ENCODE results near the gene OR5K2.

The OR5K2 gene

DNA sequence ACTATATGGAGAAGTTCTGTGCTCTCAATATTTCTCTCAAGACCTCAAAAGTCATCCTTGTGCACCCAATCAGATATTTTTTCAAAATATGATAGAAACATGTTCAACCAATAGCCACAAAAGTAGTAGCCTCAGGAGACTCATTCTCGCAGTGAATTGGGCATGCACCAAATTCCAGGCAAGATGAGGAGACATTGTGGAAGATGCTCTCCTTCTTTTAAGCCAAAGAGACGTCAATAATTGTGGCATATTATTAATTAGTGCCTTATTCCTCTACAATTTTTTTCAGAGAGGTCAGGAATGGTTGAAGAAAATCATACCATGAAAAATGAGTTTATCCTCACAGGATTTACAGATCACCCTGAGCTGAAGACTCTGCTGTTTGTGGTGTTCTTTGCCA lies at the start of gene OR5K2:
Gene OR5K2, plus strand, starts transcription at position 301 of the 400 bp plus-strand sequence. Its CDS starts 0 bp downstream, at position 301.
- DNase-seq: no peak

DNA sequence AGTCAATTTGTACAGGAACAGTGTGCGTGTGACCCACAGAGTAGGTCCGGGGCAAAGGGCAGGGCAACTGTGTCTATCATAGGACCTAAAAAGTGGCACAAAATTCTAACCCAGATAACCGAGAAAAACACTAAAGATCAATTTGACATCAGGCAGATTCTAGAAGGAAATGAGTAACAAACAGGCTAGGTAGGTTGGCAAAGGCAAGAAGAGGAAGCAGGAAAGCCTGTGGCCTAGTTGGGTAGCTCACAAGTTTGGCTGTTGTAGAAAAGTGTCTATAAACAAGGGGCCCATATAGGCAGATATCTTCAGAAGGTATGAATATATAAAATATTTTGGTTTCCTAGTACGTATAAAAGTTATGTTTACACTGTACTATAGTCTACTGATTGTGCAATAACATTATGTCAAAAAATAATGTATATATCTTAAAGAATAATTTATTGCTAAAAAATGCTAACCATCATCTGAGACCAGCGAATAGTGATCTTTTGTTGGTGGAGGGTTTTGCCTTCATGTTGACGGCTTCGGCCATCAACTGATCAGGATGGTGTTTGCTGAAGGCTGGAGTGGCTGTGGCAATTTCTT lies 47.8 kb upstream of the OR5K2 start:
- DNase-seq: no peak

DNA sequence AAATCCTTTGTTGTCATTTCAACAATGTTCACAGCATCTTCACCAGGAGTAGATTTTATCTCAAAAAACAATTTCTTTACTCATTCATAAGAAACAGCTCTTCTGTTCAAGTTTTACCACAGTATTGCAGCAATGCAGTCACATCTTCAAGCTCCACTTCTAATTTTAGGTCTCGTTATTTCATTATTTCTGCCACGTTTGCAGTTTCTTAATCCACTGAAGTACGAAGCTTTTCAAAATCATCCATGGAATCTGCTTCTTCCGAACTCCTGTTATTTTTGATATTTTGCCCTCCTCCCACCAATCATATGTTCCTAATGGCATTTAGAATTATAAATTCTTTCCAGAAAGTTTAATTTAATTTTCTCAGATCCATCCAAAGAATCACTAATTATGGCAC lies 47.1 kb upstream of the OR5K2 start:
- no peak for DNase-seq

DNA sequence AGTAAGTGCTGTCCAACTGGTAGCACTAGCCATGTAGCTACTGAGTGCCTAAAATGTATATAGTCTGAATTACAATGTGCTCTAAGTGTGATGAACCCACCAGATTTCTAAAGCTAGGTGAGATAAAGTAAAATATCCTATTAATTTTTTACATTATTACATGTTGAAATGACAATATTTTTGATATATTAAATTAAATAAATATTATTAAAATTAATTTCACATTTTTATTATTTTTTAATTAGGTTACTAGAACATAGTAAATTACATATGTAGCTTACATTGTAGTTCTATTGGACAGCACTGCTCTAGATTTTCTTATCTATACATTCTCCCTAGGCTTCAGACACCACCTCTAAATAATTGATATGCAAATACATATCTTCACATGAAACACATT lies 43.7 kb upstream of the OR5K2 start:
- DNase-seq: no peak

DNA sequence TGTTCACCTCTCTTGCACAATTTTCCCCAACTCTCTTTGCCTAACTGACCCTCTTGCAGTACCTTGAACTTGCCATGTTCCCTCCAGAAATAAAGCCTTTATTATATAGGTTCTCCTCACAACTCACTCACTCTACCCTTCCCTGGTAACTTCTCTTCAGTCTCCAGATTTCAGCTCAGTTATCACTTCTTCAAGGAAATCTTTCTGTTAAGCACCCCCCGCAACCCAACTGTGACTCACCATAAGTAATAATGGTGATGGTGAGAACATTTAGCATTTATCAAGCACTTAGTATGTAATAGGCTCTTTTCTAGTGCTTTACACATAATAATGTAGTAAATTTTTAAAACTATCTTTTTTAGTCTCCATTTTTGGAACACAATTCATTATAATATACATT lies 42.6 kb upstream of the OR5K2 start:
- no peak for DNase-seq

DNA sequence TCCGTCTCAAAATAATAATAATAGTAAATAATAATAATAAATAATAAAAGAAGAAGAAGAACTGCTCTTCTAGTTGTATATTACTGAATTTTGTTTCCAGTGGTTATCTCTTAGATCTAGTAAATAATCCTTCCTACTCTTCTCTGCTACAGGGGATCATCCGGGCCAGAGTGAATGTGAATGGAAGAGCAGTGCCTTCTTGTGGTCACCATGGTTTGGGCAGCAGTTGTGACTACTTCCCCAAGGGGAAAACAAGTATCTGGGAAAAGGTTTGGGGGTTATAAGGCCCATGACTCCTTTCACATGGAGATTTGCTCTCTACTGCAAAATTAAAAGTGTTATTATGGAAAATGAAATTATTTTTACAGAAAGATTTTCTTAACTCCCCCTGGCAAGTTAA lies 39.9 kb upstream of the OR5K2 start:
- no peak for DNase-seq

DNA sequence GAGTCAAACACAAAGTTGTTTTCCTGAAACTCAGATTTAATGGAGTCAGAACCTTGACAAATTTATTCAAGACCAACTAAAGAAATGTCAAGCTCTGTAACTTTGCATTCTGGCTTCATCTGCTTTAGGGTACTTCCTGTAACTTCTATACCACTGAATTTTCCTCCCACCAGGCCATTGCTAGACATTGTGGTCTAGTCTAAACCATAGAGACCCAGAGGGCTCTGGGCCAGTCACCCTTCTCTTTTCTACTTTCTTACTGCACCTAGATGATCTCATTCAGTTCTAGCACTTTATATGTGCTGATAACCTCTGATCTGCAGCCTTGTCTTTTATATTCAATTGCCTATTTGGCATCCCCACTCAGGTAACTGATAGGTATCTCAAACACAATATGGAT lies 37.3 kb upstream of the OR5K2 start:
- no peak for DNase-seq

DNA sequence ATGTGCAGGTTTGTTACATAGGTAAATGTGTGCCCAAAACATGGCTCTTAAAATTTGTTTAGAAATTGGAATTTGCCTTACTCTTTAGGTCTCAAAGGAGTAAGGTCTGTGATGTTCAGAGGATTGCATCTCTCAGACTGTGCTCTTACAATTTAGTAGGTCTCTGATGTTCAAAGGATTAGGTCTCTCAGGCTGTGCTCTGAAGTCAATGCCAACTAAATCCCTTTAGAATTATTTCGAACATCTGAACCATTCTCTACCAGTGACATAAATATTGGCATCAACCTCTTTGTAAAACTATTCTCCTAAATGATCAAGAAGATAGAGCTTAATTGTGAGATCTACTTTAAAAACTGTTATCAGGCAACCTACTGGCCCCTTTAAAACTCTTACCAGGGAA lies 34.6 kb upstream of the OR5K2 start, which contains the start of gene OR5K1:
Gene OR5K1, plus strand, starts transcription at position 301 of the 400 bp plus-strand sequence. CDS start 6,376 bp downstream, outside the sequence.
- no peak for DNase-seq

DNA sequence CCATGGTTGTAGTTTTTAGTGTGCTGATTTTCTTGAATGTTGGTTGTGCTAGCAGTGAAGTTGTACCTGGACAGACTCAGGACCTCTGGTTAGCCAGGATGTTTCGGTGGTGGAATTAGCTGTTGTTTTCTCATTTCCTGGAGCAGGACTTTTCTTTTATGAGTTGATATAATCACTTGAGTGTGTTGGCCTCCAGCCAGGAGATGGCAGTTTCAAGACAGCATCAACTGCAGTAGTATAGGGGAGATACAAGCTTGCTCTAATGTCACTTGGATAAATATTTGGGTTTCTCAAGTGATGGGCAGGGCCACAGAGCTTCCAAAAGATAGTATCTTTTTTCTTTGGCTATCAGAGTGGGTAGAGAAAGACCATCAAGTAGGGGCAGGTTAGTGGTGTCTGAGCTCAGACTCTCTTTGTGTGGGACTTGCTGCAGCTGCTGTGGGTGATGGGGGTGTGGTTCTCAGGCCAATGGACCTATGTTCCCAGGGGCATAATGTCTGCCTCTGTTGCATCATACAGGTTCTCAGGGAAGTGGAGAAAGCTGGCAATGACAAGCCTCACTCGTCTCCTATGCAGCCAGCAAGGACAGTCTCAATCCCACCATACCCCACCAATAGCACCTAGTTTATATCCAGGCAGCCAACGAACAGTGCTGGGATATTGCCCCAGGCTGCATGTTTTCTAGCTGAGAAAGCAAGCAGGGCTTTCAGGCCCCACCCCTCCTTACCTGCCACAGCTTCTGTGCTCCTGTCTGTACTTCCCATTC lies 14.6 kb upstream of the OR5K2 start:
- DNase-seq: peak; percentile 15

DNA sequence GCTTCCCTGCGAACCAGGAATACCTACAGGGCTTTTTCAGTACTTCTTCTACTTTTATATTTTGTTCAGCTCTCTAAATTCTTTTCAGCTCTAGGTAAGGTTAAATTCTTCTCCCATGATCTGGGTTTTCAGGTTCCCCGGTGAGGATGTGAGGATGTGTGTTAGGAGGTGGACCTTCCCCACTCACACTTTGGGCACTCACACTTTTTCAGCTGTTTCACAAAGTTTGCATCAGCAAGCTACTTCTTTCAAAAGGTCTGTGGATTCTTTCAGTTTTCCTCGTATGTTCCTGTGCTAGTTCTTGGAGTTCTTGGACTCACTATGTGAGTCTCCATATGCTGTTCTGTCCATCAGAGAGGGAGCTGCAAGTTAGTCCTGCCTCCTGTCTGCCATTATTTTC lies 13.9 kb upstream of the OR5K2 start:
- peak; percentile 20 for DNase-seq

DNA sequence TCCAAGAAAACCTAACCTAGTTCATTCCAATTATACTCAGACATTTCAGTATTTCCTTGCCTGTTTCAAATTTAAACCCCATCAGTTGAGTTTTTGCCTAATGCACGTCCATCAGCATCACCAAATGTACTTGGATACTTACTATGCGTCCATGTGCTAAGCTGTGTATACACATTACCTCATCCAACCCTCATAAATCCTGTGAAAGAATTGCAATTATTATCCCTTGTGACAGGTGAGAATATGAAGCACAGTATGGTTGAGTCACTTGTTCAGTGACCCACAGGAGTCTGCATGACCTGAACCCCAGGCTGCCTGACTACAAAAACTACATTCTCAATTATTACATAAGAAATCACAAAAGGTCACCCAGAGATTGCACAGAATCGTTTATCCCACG lies 2.5 kb downstream of the OR5K2 start:
- no peak for DNase-seq

DNA sequence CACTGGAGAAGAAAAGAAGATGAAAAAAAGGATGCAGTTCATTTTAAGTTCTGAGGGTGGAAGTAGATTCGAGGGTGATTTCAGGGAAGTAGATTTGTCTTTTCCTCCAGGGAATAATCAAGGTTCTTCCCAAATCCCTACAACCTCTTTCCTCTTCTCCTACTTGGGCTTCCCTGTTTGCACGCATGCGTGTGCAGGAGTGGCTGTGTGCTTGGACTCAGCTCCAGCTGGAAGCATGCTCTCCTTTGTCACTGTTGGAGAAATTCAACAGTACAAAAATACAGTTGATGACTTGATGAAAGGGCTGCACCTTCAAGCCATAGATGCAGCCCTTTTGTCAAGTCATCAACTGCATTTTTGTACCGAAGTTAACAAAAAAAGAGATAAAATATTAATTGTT lies 3.8 kb downstream of the OR5K2 start:
- no peak for DNase-seq

DNA sequence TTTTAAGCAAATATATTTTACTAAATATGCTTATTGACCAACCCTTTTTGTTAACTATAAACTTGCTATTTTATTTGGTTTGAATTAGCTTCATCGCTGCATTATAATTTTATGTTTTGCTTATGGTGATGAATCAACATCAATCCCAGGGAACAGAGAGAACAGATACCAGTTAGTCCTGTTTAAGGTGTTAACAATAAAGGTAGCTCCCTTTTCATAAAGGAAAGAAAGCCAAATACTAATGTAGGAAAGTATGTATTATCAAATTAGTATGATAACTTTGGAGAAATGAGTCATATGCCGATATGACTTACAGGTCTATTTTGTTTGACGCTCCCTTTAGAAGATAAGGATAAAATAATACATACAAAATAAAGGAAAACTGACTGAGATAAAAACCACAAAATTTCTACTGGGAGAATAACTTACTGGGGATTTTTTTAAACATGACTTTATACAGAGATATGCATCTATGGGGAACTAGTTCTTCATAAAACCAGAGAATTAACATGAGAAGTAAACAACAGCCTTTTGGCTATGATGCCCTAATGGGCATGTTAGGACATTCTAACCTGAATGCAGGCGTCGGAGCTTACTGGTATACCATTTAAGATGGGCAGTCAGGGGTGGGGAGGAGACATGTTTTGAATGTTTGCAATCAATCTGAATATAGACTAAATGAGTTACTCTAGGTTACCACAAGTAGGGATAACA lies 4.5 kb downstream of the OR5K2 start:
- DNase-seq: no peak

DNA sequence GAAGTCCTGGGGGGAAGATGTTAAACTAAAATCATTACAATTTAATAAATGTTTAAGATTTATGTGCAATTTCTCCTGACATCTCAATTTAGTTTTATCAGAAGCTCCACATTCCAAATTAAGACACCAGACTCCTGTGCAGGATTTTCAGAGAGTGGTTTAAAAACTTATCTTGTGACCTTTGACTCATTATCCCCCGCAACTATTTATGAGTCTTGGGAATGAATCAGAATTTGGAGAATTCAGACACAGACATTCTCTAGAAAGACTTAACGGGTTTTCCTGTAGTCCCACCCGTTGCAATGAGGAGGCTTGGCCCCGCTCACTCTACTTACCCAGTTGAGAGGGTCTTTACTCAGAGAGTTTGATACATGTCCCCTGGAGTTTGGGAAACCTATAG lies 7.1 kb downstream of the OR5K2 start:
- DNase-seq: no peak

DNA sequence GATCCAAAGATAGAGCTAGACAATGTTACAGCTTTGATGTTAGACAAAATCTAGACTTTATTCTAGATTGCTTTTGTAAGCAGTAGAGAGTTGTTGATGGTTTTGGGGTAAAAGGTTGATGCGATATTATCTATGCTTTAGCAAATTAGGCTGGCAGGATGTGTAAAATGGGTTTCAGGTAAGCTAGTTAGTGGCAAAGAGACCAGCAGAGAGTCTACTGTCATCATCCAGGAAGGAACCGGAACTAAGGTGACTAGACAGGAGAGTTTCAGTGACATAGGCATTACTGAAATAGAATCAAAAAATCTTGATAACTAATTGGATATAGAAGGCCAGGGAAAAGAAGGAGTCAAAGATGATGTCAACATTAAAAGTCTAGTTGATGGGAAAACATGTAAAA lies 11.1 kb downstream of the OR5K2 start:
- DNase-seq: no peak

DNA sequence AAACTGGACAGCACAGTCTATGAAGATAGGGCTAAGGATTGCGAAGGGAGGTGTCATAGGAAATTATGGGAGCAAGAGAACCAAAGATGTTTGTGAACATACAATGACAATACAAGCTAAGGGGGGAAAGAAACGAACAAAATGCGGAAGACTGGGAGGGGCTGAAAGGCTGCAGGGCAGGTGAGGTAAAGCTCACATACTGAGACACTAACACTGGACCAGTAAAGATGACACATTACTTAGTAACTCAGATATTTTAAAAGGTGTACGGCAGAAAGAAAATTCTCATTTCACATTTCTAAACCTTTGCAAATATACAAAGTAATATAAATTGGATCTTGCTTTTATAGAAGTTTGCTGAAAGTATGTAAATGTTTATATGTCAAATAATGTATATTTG lies 15.1 kb downstream of the OR5K2 start:
- no peak for DNase-seq

DNA sequence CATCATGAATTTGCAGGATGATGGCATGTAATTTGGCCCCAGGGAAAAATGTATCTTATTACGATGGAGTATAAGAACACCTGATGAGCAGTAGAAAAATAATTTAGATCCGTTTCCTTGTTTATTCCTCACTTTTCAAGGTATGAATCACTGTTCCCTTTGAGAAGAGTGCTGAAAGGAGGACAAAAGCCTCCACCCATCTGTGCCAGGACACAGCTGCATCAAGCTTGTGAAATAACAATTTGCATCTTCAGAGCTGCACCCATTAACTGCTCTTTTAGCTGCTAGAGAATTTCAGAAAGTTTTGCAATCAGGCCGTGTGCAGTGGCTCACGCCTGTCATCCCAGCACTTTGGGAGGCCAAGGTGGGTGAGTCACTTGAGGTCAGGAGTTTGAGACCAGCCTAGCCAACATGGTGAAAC lies 15.6 kb downstream of the OR5K2 start:
- DNase-seq: no peak

DNA sequence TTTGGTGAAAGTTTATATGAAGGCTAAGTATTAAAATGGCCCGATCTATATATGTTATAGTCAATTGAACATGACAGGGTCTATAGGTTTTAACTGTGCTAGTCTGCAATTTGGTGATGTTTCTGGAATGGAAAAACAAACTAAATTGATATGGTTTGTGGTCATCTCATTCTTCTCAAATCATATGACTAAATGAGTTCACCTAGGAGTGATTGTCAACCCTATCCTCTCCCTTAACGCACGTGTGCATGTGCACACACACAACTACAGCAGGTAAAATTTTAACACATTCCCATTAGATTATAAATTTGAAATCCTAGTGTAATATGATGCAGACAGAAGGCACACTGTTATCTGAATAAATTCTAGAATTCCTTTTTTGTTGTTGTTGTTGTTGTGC lies 16.3 kb downstream of the OR5K2 start:
- DNase-seq: no peak

DNA sequence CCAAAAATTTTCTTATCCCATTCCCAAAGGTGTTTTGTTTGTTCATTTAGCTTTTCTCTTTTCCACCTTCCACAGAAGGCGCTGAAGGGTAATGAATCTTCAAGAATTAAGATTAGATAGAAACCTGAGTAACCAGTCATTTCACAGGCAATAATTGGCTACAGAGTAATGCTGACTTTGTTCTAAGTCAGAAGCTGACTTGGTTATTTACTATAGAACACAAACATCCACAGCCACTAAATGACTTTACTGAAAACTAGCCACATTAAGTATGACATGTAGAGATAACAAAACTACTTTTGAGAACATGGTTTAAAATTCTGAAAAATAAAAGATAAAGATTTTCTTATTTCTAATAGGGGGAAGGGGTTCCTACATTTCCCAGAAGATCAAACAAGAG lies 17.5 kb downstream of the OR5K2 start:
- no peak for DNase-seq

DNA sequence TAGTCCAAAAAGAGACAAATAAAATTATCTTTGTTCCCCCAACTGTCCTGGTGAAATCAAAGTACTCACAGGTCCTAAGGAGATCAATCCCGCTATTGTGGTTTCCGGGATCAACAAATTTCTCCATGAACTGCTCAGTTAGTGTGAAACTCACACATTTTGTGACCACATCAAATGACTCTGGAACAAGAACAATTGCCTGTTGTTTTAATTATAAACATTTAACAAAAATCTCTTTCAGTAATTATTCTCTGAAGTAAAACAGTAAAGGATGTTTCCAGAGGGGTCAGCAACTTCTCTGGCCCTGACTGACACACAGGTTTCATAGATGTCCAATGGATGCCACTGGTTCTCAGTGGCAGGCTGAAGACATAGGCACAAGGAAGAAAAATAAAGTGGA lies 21.3 kb downstream of the OR5K2 start:
- DNase-seq: no peak

DNA sequence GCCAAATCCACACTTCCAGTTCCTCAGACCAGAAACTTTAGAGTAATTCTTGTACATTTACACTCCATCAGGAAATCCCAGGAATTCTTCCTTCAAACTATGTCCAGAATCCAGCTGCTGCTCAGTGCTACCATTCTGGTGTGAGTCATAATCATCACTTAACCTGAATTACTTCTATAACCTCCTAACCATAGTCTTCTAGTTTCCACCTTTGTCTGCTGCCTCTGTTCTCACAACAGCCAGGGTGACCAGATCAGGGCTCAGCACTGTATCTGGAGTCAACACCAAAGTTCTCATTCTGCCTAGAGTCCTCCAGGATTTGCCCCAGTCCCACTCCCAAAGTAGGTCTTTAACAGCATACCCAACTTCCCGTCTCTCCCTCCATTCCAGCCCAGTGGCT lies 21.9 kb downstream of the OR5K2 start:
- no peak for DNase-seq

DNA sequence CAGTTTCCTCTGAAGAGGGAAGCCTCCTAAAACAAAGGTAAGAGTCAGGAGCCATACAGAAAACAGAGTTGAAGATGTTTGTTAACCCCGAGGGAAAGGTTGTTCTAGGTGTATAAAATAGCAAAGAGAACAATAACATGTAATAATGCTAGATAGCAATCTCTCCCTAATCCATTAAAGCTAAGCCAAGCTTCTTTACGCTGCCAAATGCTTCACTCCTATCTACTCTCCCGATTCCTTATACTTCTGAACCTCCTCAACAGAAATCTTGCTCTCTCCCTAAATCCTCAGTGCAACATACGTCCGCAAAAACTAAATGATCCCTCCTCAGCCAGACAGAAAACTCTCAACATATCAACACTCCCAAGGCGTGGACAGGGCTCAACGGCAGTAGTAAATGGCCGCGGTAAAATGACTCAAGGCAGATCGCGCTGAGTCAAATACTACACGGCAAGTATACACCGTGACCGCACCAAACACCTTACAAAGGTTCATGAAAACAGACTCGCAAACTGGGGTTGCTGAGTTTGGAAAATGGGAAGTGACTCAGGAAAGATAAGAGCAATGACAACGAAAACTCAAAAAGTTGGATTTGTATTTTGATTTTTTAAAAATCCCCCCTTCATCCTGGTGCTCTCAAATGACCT lies 24.5 kb downstream of the OR5K2 start:
- DNase-seq: peak; percentile 76

DNA sequence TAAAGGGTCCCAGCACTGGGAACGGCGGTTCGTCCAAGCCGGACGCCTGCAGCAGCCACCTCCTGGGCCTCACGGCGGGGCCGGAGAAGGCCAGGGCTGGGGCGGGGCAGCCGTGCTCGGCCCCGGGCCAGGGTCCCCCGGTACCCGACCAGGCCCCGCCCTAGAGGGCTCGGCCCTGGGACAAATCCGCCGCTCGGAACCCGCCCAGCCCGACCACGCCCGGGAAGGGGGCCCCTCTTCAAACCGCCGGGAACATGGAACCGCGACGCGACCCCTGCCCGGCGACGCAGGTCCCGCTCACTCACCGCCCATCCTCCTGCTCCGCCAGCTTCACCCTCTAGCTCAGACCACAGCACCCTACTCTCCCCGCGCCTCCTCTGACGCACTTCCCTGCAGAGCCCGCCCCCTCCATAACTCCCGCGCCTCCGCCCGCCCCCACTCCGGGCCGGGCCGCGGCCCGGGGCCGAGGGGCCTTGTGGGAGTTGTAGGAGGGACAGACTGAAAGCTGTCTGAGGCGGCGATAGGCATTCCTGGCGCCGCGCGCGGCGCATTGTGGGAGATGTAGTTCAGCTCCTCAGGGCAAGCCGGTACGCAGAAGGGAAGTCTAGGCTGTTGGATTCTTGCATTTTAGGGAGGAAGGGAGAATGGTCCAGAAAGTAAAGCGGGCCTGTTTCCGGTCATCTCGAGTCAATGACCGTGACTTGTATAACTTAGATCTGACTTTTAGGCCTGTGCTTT lies 25.2 kb downstream of the OR5K2 start, which contains the start of gene CLDND1:
Gene CLDND1, minus strand, starts transcription at position 359 of the 738 bp plus-strand sequence. CDS start 1,478 bp downstream, outside the sequence.
- peak; percentile 98 for DNase-seq

Data from OCI-M1 (cell line).